Measurements from ENCODE around the gene SLC38A10. TPM values are rescaled to one million over a fixed set of nuclear protein-coding genes. Genes with fewer than 3 reads are reported as not detected.
"Not testable (repeated sequence)": the region's sequence is repeated elsewhere in the genome, so short reads cannot be mapped to it uniquely, and the experiment has no call there.

SLC38A10 gene
- polyA plus RNA-seq, 4 donors = 48.4 to 107 (median 79.2) TPM

GRCh38 chr17:81311946-81312345 lies 16.8 kb upstream of the SLC38A10 start:
- FAIRE-seq (no peak), DNase-seq (no peak)
- H3K27ac ChIP-seq (ENCODE audit: low read depth in 1 of 3, low read length in 2 of 3) = no peak overlapping the region
- no peaks in the 10 kb centered on the region for H3K27me3 ChIP-seq (ENCODE audit: control insufficient read depth in 3 of 3, insufficient read depth in 3 of 3, low read length in 3 of 3)
- no peaks in the 10 kb centered on the region for H3K9me3 ChIP-seq (ENCODE audit: control insufficient read depth in 2 of 2, insufficient read depth in 1 of 2, low read depth in 1 of 2, low read length in 1 of 2)
- no peaks in the 10 kb centered on the region for H3K36me3 ChIP-seq (ENCODE audit: control insufficient read depth in 3 of 3, insufficient read depth in 2 of 3, low read depth in 1 of 3, low read length in 3 of 3)
- H3K4me1 ChIP-seq (ENCODE audit: control insufficient read depth in 3 of 3, insufficient read depth in 2 of 3, low read depth in 1 of 3, low read length in 2 of 3) = peaks cover 3 to 38% (median 5%) of the 10 kb centered on the region in 3 donors
- 76 to 85% (median 79%) methylated on average over 14 of the region's 14 CpGs for WGBS, 3 donors
- no peak overlapping the region for H3K4me3 ChIP-seq (ENCODE audit: low read depth in 1 of 3, low read length in 3 of 3)

- WGBS, 3 donors = 90 to 93% (median 91%) methylated on average over 18 to 19 of the region's 19 CpGs
- DNase-seq (no peak), FAIRE-seq (no peak)
- Histone ChIP-seq H3K27ac (ENCODE audit: low read depth in 1 of 3, low read length in 2 of 3) (no peak overlapping the region), H3K27me3 (ENCODE audit: control insufficient read depth in 3 of 3, insufficient read depth in 3 of 3, low read length in 3 of 3) (no peaks in the 10 kb centered on the region), H3K4me1 (ENCODE audit: control insufficient read depth in 3 of 3, insufficient read depth in 2 of 3, low read depth in 1 of 3, low read length in 2 of 3) (peaks cover 3 to 34% (median 5%) of the 10 kb centered on the region in 3 donors), H3K4me3 (ENCODE audit: low read depth in 1 of 3, low read length in 3 of 3) (no peak overlapping the region), H3K36me3 (ENCODE audit: control insufficient read depth in 3 of 3, insufficient read depth in 2 of 3, low read depth in 1 of 3, low read length in 3 of 3) (peaks cover 0 to 4% (median 0%) of the 10 kb centered on the region in 3 donors), H3K9me3 (ENCODE audit: control insufficient read depth in 2 of 2, insufficient read depth in 1 of 2, low read depth in 1 of 2, low read length in 1 of 2) (no peaks in the 10 kb centered on the region)
Measured at GRCh38 chr17:81310949-81311550, 15.9 kb upstream of the SLC38A10 start.

- Histone ChIP-seq H3K36me3 (ENCODE audit: control insufficient read depth in 3 of 3, insufficient read depth in 2 of 3, low read depth in 1 of 3, low read length in 3 of 3) (peaks cover 0 to 4% (median 0%) of the 10 kb centered on the region in 3 donors), H3K27ac (ENCODE audit: low read depth in 1 of 3, low read length in 2 of 3) (peak overlapping the region; percentile 84 to 97 (median 92)), H3K4me3 (ENCODE audit: low read depth in 1 of 3, low read length in 3 of 3) (peak overlapping the region in 1 of 3 donors; percentile 64), H3K9me3 (ENCODE audit: control insufficient read depth in 2 of 2, insufficient read depth in 1 of 2, low read depth in 1 of 2, low read length in 1 of 2) (no peaks in the 10 kb centered on the region), H3K27me3 (ENCODE audit: control insufficient read depth in 3 of 3, insufficient read depth in 3 of 3, low read length in 3 of 3) (no peaks in the 10 kb centered on the region), H3K4me1 (ENCODE audit: control insufficient read depth in 3 of 3, insufficient read depth in 2 of 3, low read depth in 1 of 3, low read length in 2 of 3) (peaks cover 3 to 34% (median 5%) of the 10 kb centered on the region in 3 donors)
- DNase-seq (peak in 1 of 2 donors; percentile 60), FAIRE-seq (no peak)
- WGBS, 3 donors = 59 to 71% (median 64%) methylated on average over 36 of the region's 36 CpGs
Measured at GRCh38 chr17:81309859-81310839, 15.0 kb upstream of the SLC38A10 start.

- FAIRE-seq = no peak
Measured at GRCh38 chr17:81309140-81309858, 14.2 kb upstream of the SLC38A10 start.

GRCh38 chr17:81308784-81309139 lies 13.7 kb upstream of the SLC38A10 start:
- H3K27ac ChIP-seq (ENCODE audit: low read depth in 1 of 3, low read length in 2 of 3) = peak overlapping the region; percentile 60 to 97 (median 92)
- not testable (repeated sequence) for H3K27me3 ChIP-seq (ENCODE audit: control insufficient read depth in 3 of 3, insufficient read depth in 3 of 3, low read length in 3 of 3); FAIRE-seq; H3K36me3 ChIP-seq (ENCODE audit: control insufficient read depth in 3 of 3, insufficient read depth in 2 of 3, low read depth in 1 of 3, low read length in 3 of 3); H3K9me3 ChIP-seq (ENCODE audit: control insufficient read depth in 2 of 2, insufficient read depth in 1 of 2, low read depth in 1 of 2, low read length in 1 of 2); DNase-seq
- H3K4me3 ChIP-seq (ENCODE audit: low read depth in 1 of 3, low read length in 3 of 3) = peak overlapping the region in 2 of 3 donors; percentile 37 to 64
- 49 to 58% (median 55%) methylated on average over 14 of the region's 14 CpGs for WGBS, 3 donors
- H3K4me1 ChIP-seq (ENCODE audit: control insufficient read depth in 3 of 3, insufficient read depth in 2 of 3, low read depth in 1 of 3, low read length in 2 of 3) = peaks cover 3 to 34% (median 5%) of the 10 kb centered on the region in 3 donors

More at GRCh38 chr17:81309140-81309858, 14.2 kb upstream of the SLC38A10 start:
- Histone ChIP-seq H3K27me3 (ENCODE audit: control insufficient read depth in 3 of 3, insufficient read depth in 3 of 3, low read length in 3 of 3) (no peaks in the 10 kb centered on the region), H3K9me3 (ENCODE audit: control insufficient read depth in 2 of 2, insufficient read depth in 1 of 2, low read depth in 1 of 2, low read length in 1 of 2) (no peaks in the 10 kb centered on the region), H3K4me3 (ENCODE audit: low read depth in 1 of 3, low read length in 3 of 3) (peak overlapping the region in 2 of 3 donors; percentile 37 to 64), H3K36me3 (ENCODE audit: control insufficient read depth in 3 of 3, insufficient read depth in 2 of 3, low read depth in 1 of 3, low read length in 3 of 3) (peaks cover 0 to 9% (median 0%) of the 10 kb centered on the region in 3 donors), H3K27ac (ENCODE audit: low read depth in 1 of 3, low read length in 2 of 3) (peak overlapping the region; percentile 84 to 97 (median 92)), H3K4me1 (ENCODE audit: control insufficient read depth in 3 of 3, insufficient read depth in 2 of 3, low read depth in 1 of 3, low read length in 2 of 3) (peaks cover 3 to 34% (median 5%) of the 10 kb centered on the region in 3 donors)
- 2 to 11% (median 5%) methylated on average over 22 of the region's 22 CpGs for WGBS, 3 donors
- DNase-seq = peak; percentile 96 to 97

- no peak overlapping the region for H3K4me3 ChIP-seq (ENCODE audit: low read depth in 1 of 3, low read length in 3 of 3)
- DNase-seq (no peak), FAIRE-seq (no peak)
- no peaks in the 10 kb centered on the region for H3K9me3 ChIP-seq (ENCODE audit: control insufficient read depth in 2 of 2, insufficient read depth in 1 of 2, low read depth in 1 of 2, low read length in 1 of 2)
- WGBS, 3 donors = 85 to 92% (median 89%) methylated on average over 17 to 19 of the region's 19 CpGs
- no peak overlapping the region for H3K27ac ChIP-seq (ENCODE audit: low read depth in 1 of 3, low read length in 2 of 3)
- no peaks in the 10 kb centered on the region for H3K27me3 ChIP-seq (ENCODE audit: control insufficient read depth in 3 of 3, insufficient read depth in 3 of 3, low read length in 3 of 3)
- peaks cover 3 to 36% (median 5%) of the 10 kb centered on the region in 3 donors for H3K4me1 ChIP-seq (ENCODE audit: control insufficient read depth in 3 of 3, insufficient read depth in 2 of 3, low read depth in 1 of 3, low read length in 2 of 3)
- peaks cover 0 to 9% (median 0%) of the 10 kb centered on the region in 3 donors for H3K36me3 ChIP-seq (ENCODE audit: control insufficient read depth in 3 of 3, insufficient read depth in 2 of 3, low read depth in 1 of 3, low read length in 3 of 3)
Measured at GRCh38 chr17:81307636-81308560, 12.8 kb upstream of the SLC38A10 start.

- H3K9me3 ChIP-seq (ENCODE audit: control insufficient read depth in 2 of 2, insufficient read depth in 1 of 2, low read depth in 1 of 2, low read length in 1 of 2) = no peaks in the 10 kb centered on the region
- peaks cover 0 to 9% (median 0%) of the 10 kb centered on the region in 3 donors for H3K36me3 ChIP-seq (ENCODE audit: control insufficient read depth in 3 of 3, insufficient read depth in 2 of 3, low read depth in 1 of 3, low read length in 3 of 3)
- no peak overlapping the region for H3K27ac ChIP-seq (ENCODE audit: low read depth in 1 of 3, low read length in 2 of 3)
- DNase-seq (no peak), FAIRE-seq (no peak)
- H3K27me3 ChIP-seq (ENCODE audit: control insufficient read depth in 3 of 3, insufficient read depth in 3 of 3, low read length in 3 of 3) = no peaks in the 10 kb centered on the region
- H3K4me3 ChIP-seq (ENCODE audit: low read depth in 1 of 3, low read length in 3 of 3) = no peak overlapping the region
- WGBS, 3 donors = 77 to 83% (median 78%) methylated on average over 14 to 17 of the region's 17 CpGs
- peaks cover 3 to 44% (median 5%) of the 10 kb centered on the region in 3 donors for H3K4me1 ChIP-seq (ENCODE audit: control insufficient read depth in 3 of 3, insufficient read depth in 2 of 3, low read depth in 1 of 3, low read length in 2 of 3)
Measured at GRCh38 chr17:81306898-81307510, 11.9 kb upstream of the SLC38A10 start.
